Activated CD4-positive, alpha-beta memory T cell treated with anti-CD3 and anti-CD28 coated beads for 36 hours (primary cell): Measurements from ENCODE around the gene ACAN. TPM values are rescaled to one million over a fixed set of nuclear protein-coding genes. Genes with fewer than 3 reads are reported as not detected.

Experiments
- CTCF ChIA-PET: fragments of 350-600 bp; sonication (Branson Sonifier 250); formaldehyde crosslinking; loops from one replicate; lab custom pipeline; 2021; ENCODE audit warnings: antibody characterized with exemption, inconsistent platforms; lab: Charles Lee
- POLR2A ChIA-PET: fragments of 350-600 bp; sonication (Branson Sonifier 250); formaldehyde crosslinking; loops from one replicate; lab custom pipeline; 2021; ENCODE audit warnings: antibody characterized with exemption; lab: Charles Lee
- DNase-seq: peaks from one replicate; pipeline ENCODE4 v3.0.0-alpha.2; 2020
- H3K27ac Mint-ChIP-seq: one replicate; pipeline ENCODE4 v1.8.0; 2021; ENCODE audit warnings: mixed read lengths
- H3K27me3 Mint-ChIP-seq: one replicate; pipeline ENCODE4 v1.8.0; 2021; ENCODE audit warnings: mixed read lengths
- H3K36me3 Mint-ChIP-seq: one replicate; pipeline ENCODE4 v1.8.0; 2021; ENCODE audit warnings: mixed read lengths
- H3K4me1 Mint-ChIP-seq: one replicate; pipeline ENCODE4 v1.8.0; 2021; ENCODE audit warnings: low read depth, mixed read lengths
- H3K4me3 Mint-ChIP-seq: one replicate; pipeline ENCODE4 v1.8.0; 2021; ENCODE audit warnings: mild to moderate bottlenecking, mixed read lengths
- H3K9me3 Mint-ChIP-seq: one replicate; pipeline ENCODE4 v1.8.0; 2021; ENCODE audit warnings: mixed read lengths
- intact Hi-C: fragments of 100-400 bp; cut with micrococcal nuclease; formaldehyde crosslinking; loops from one replicate; pipeline ENCODE4 v1.15.1; 2023
- total RNA-seq, 2 experiments: library from RNA; stranded (reverse); gene quantifications; one replicate each; pipeline ENCODE4 v1.2.3, GENCODE V29; 2021

Gene ACAN
- total RNA-seq, 2 experiments from 2014 or later = not detected

GRCh38 chr15:88906130-88906529 lies 102.9 kb downstream of the ACAN start:
- Mint-ChIP-seq H3K9me3 (no peaks in the 10 kb centered on the region), H3K36me3 (peaks cover 2% of the 10 kb centered on the region), H3K4me3 (no peak overlapping the region), H3K27me3 (no peaks in the 10 kb centered on the region), H3K4me1 (peaks cover 33% of the 10 kb centered on the region), H3K27ac (no peak overlapping the region)
- intact Hi-C loops = no loop called here
- ChIA-PET POLR2A (no interaction called here), CTCF (interaction anchor here (0.8 to 5.5 kb wide), 10 partner anchors 9 to 338 kb away, joined by 3 to 97 read pairs (median 10); partner anchors contain the start of genes FANCI and HAPLN3)
- no peak for DNase-seq

- Mint-ChIP-seq H3K27ac (no peak overlapping the region), H3K36me3 (peaks cover 2% of the 10 kb centered on the region), H3K9me3 (no peaks in the 10 kb centered on the region), H3K4me3 (no peak overlapping the region), H3K27me3 (no peaks in the 10 kb centered on the region), H3K4me1 (peaks cover 33% of the 10 kb centered on the region)
- ChIA-PET POLR2A (no interaction called here), CTCF (interaction anchor here (0.8 to 5.5 kb wide), 4 partner anchors 9 to 223 kb away, joined by 3 to 97 read pairs (median 8); no protein-coding TSS in a partner anchor)
- intact Hi-C loops = no loop called here
- no peak for DNase-seq
Observed at GRCh38 chr15:88906551-88906950, 103.3 kb downstream of the ACAN start.

GRCh38 chr15:88907111-88907510 lies 103.9 kb downstream of the ACAN start:
- intact Hi-C loops = no loop called here
- H3K9me3 Mint-ChIP-seq = no peaks in the 10 kb centered on the region
- H3K36me3 Mint-ChIP-seq = no peaks in the 10 kb centered on the region
- ChIA-PET CTCF (interaction anchor here (1.3 kb wide), 1 partner anchor 12 kb away, joined by 4 read pairs; no protein-coding TSS in a partner anchor), POLR2A (no interaction called here)
- H3K27ac Mint-ChIP-seq = no peak overlapping the region
- H3K4me1 Mint-ChIP-seq = peaks cover 33% of the 10 kb centered on the region
- H3K27me3 Mint-ChIP-seq = no peaks in the 10 kb centered on the region
- no peak for DNase-seq
- no peak overlapping the region for H3K4me3 Mint-ChIP-seq

GRCh38 chr15:88908123-88908522 lies 104.9 kb downstream of the ACAN start:
- H3K4me3 Mint-ChIP-seq = no peak overlapping the region
- CTCF ChIA-PET = interaction anchor here (0.6 to 1.3 kb wide), 4 partner anchors 11 to 270 kb away, joined by 3 to 4 read pairs (median 3); no protein-coding TSS in a partner anchor
- DNase-seq = no peak
- no peaks in the 10 kb centered on the region for H3K36me3 Mint-ChIP-seq
- peaks cover 27% of the 10 kb centered on the region for H3K4me1 Mint-ChIP-seq
- H3K9me3 Mint-ChIP-seq = no peaks in the 10 kb centered on the region
- no peak overlapping the region for H3K27ac Mint-ChIP-seq
- POLR2A ChIA-PET = no interaction called here
- no peaks in the 10 kb centered on the region for H3K27me3 Mint-ChIP-seq
- intact Hi-C loops = no loop called here

- no peak for DNase-seq
- Mint-ChIP-seq H3K27me3 (no peaks in the 10 kb centered on the region), H3K4me3 (no peak overlapping the region), H3K4me1 (peaks cover 28% of the 10 kb centered on the region), H3K27ac (no peak overlapping the region), H3K9me3 (no peaks in the 10 kb centered on the region), H3K36me3 (no peaks in the 10 kb centered on the region)
- CTCF ChIA-PET = interaction anchor here (1.1 kb wide), 2 partner anchors 12 to 108 kb away, joined by 3 read pairs; no protein-coding TSS in a partner anchor
- intact Hi-C loops = no loop called here
- POLR2A ChIA-PET = no interaction called here
Observed at GRCh38 chr15:88908697-88909621, 105.7 kb downstream of the ACAN start.

GRCh38 chr15:88909956-88910831 lies 107.0 kb downstream of the ACAN start:
- Mint-ChIP-seq H3K9me3 (no peaks in the 10 kb centered on the region), H3K27ac (no peak overlapping the region), H3K4me3 (no peak overlapping the region), H3K36me3 (no peaks in the 10 kb centered on the region), H3K27me3 (no peaks in the 10 kb centered on the region), H3K4me1 (peaks cover 16% of the 10 kb centered on the region)
- DNase-seq = no peak
- ChIA-PET POLR2A (no interaction called here), CTCF (no interaction called here)
- intact Hi-C loops = loop anchor here (10.0 kb wide), 1 partner anchor 425 kb away; the partner anchor contains the start of gene POLG

- POLR2A ChIA-PET = no interaction called here
- CTCF ChIA-PET = no interaction called here
Observed at GRCh38 chr15:88911766-88912118, 108.5 kb downstream of the ACAN start.

GRCh38 chr15:88912500-88912921 lies 109.3 kb downstream of the ACAN start:
- POLR2A ChIA-PET = no interaction called here
- Mint-ChIP-seq H3K27me3 (peaks cover under 1% of the 10 kb centered on the region), H3K27ac (no peak overlapping the region), H3K36me3 (no peaks in the 10 kb centered on the region), H3K9me3 (no peaks in the 10 kb centered on the region), H3K4me3 (peak overlapping the region; percentile 76), H3K4me1 (peaks cover 14% of the 10 kb centered on the region)
- DNase-seq = no peak
- CTCF ChIA-PET = no interaction called here
- intact Hi-C loops = loop anchor here (10.0 kb wide), 1 partner anchor 422 kb away; the partner anchor contains the start of gene POLG

More at GRCh38 chr15:88911766-88912118, 108.5 kb downstream of the ACAN start:
- Mint-ChIP-seq H3K9me3 (no peaks in the 10 kb centered on the region), H3K27me3 (no peaks in the 10 kb centered on the region), H3K36me3 (no peaks in the 10 kb centered on the region), H3K27ac (no peak overlapping the region), H3K4me1 (peaks cover 14% of the 10 kb centered on the region), H3K4me3 (peak overlapping the region; percentile 76)
- no peak for DNase-seq
- intact Hi-C loops = loop anchor here (10.0 kb wide), 1 partner anchor 423 kb away; the partner anchor contains the start of gene POLG

GRCh38 chr15:88913017-88913849 lies 110.0 kb downstream of the ACAN start, which contains the start of gene MFGE8:
TSS of gene MFGE8 (minus strand) at chr15:88913379. CDS start at chr15:88913319, 60 bp downstream.
- no peaks in the 10 kb centered on the region for H3K9me3 Mint-ChIP-seq
- peak within 1 kb of the TSS; percentile 42 for H3K27ac Mint-ChIP-seq
- H3K4me1 Mint-ChIP-seq = peaks cover 17% of the 10 kb centered on the region
- H3K4me3 Mint-ChIP-seq = peak within 1 kb of the TSS; percentile 76
- ChIA-PET POLR2A (no interaction called here), CTCF (interaction anchor here (1.5 kb wide), 1 partner anchor 8 kb away, joined by 10 read pairs; no protein-coding TSS in a partner anchor)
- intact Hi-C loops = loop anchor here (10.0 kb wide), 1 partner anchor 422 kb away; the partner anchor contains the start of gene POLG
- peak; percentile 78 for DNase-seq
- no peaks in the 10 kb centered on the region for H3K36me3 Mint-ChIP-seq
- peaks cover 2% of the 10 kb centered on the region for H3K27me3 Mint-ChIP-seq

- intact Hi-C loops = loop anchor here (10.0 kb wide), 1 partner anchor 421 kb away; the partner anchor contains the start of gene POLG
- Mint-ChIP-seq H3K4me1 (peaks cover 20% of the 10 kb centered on the region), H3K4me3 (peak overlapping the region; percentile 76), H3K36me3 (no peaks in the 10 kb centered on the region), H3K9me3 (no peaks in the 10 kb centered on the region), H3K27ac (no peak overlapping the region), H3K27me3 (peaks cover 2% of the 10 kb centered on the region)
- ChIA-PET CTCF (interaction anchor here (0.7 to 1.5 kb wide), 2 partner anchors 9 to 447 kb away, joined by 3 to 10 read pairs; partner anchors contain the start of genes MRPL46 and MRPS11), POLR2A (no interaction called here)
- DNase-seq = no peak
Observed at GRCh38 chr15:88913850-88914169, 110.6 kb downstream of the ACAN start.

GRCh38 chr15:88915354-88915753 lies 112.1 kb downstream of the ACAN start:
- ChIA-PET CTCF (interaction anchor here (2.0 kb wide), 1 partner anchor 10 kb away, joined by 12 read pairs; no protein-coding TSS in a partner anchor), POLR2A (no interaction called here)
- peaks cover 5% of the 10 kb centered on the region for H3K27me3 Mint-ChIP-seq
- no peak for DNase-seq
- intact Hi-C loops = loop anchor here (10.0 kb wide), 1 partner anchor 419 kb away; the partner anchor contains the start of gene POLG
- H3K9me3 Mint-ChIP-seq = no peaks in the 10 kb centered on the region
- peaks cover 32% of the 10 kb centered on the region for H3K4me1 Mint-ChIP-seq
- H3K27ac Mint-ChIP-seq = no peak overlapping the region
- no peaks in the 10 kb centered on the region for H3K36me3 Mint-ChIP-seq
- no peak overlapping the region for H3K4me3 Mint-ChIP-seq
